Fibroblast of skin of scalp (primary cell): ENCODE measurements around the gene FAM20C. TPM values are rescaled to one million over a fixed set of nuclear protein-coding genes. Genes with fewer than 3 reads are reported as not detected.

Experiments
- DNase-seq: peaks from one replicate; pipeline ENCODE4 v3.0.0-alpha.2; 2013
- polyA plus RNA-seq, 2 experiments: library from polyadenylated mRNA; unstranded; fragments of 120-200 nt; gene quantifications; one replicate each; pipeline ENCODE4 v1.2.1, GENCODE V29; 2013; ENCODE audit not compliant: insufficient read length in 2 of 2

Gene FAM20C
- 49.5 TPM for polyA plus RNA-seq (2013, experiment 1 of 2; ENCODE audit: insufficient read length)
- polyA plus RNA-seq (2013, experiment 2 of 2; ENCODE audit: insufficient read length), result 35.0 TPM

DNA sequence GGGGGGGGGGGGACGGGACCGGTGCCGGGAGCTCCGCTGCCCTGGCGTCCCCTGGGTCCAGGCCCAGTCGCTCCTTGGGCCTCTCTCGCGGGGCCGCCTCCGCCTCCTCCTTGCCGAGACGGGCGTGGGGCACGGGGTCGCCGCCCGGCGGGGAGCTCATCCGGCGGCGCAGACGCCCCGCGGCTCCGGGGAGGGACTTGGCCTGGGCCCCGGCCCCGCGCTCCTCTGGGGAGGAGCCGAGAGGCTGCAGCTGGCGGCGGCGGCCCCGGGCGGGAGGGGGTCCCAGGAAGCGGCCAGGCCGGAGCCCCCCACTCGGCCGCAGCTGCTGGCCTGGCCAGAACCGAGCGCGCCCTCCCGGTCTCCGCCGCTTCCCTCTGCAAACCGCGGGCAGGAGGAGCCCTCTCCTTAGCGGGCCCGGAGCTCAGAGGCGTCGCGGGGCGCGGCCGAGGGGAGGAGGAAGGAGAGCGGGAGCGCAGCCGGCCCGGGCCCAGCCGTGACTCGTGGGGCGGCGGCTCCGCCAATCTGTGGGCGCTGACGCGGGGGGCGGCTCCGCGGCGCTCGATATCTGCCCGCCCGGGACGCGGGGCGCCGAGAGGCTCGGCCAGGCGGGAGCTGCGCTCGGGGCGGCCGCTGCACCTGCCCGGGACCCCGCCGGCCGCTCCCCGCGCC is at the start of gene FAM20C:
FAM20C (plus strand) TSS at position 591 of the 669 bp plus-strand sequence. CDS start 629 bp downstream, outside the sequence.
- peak; percentile 80 for DNase-seq

GRCh38 chr7:143145-143751 is 49.1 kb upstream of the FAM20C start:
- no peak for DNase-seq

- DNase-seq, result no peak
Measured at GRCh38 chr7:143811-144453, 48.4 kb upstream of the FAM20C start.

- no peak for DNase-seq
Measured at GRCh38 chr7:144454-144826, 47.9 kb upstream of the FAM20C start.

- no peak for DNase-seq
Measured at GRCh38 chr7:145863-146262, 46.5 kb upstream of the FAM20C start.

- DNase-seq, result no peak
Measured at GRCh38 chr7:148543-148931, 43.8 kb upstream of the FAM20C start.

DNA sequence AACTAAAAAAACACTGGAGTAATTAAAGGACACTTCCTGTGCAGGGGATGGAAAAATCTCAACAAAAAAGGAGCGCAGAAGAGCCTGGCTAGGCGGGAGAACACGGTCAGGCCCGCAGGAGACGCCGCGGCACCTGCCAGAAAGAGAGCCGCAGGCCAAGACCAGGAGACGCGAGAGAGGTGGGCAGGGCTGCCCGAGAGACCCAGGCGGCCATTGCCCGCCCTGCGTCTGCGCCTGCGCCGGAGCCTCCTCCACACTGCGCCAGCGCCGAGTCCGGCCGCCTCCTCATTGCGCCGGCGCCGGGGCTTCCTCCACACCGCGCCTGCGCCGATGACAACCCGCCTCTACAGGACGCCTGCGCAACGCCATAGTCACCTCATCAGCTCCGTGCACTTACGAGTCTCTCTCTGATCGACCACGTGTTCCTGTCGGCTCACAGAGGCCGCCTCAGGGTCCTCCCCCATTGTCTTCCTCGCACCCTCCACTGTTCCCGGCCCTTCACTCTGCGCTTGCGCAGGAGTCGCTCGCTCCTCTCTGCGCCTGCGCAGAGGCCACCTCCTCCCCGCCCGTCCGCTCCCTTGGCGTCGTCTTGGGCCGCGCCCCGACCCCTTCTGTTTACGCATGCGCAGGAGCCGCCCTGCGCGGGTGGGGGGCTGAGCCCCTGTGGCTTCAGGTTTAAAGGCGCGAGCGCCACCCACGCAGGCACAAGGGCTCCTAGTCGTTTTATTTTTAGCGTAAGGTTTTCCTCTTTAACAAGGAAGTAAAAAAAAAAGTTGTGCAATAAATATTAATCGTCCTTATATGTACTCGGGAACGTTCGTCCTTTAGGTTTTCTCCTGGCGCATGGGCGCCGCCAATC is 43.2 kb upstream of the FAM20C start:
- DNase-seq, result peak; percentile 100

DNA sequence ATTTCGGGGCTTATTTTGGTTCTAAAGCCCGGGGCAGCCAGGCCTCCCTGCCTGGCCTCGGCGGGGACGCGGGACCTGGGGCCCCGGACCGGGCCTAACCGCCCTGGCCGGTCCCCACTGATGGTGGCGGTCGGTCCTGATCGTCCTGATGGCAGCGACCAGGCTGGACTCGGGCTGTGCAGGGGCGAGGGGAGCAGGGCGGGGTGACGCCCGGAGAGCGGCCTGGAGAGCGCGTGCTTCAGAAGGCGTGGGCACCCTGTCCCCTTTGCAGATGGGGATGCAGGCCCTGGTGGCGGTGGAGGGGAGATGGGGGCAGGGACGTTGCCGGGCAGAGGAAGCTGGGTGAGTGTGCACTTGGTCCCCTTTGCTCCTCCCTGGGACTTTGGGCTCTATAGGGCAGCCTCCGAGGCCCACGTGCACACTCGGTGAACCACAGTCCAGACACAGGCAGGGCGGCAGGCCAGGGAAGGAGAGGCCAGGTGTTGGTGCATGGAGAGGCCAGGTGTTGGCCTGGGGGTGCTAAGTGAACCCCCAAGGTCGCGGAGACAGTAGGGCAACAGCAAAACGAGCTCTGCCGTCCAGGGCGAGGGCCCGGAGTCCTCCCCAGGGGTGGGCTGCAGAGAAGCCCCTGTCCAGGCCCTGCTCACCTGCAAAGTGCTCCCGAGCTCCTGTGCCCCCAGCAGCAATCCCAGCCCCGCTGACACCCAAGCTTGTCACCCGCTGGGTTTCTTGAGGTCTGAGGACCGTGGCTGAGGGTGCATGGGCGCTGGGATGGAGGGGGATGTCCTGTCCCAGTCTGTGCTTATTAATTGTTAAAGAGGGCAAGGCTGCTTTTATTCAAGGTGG is 42.4 kb upstream of the FAM20C start:
- DNase-seq, result peak; percentile 23

GRCh38 chr7:150811-151221 is 41.6 kb upstream of the FAM20C start:
- DNase-seq, result no peak

DNA sequence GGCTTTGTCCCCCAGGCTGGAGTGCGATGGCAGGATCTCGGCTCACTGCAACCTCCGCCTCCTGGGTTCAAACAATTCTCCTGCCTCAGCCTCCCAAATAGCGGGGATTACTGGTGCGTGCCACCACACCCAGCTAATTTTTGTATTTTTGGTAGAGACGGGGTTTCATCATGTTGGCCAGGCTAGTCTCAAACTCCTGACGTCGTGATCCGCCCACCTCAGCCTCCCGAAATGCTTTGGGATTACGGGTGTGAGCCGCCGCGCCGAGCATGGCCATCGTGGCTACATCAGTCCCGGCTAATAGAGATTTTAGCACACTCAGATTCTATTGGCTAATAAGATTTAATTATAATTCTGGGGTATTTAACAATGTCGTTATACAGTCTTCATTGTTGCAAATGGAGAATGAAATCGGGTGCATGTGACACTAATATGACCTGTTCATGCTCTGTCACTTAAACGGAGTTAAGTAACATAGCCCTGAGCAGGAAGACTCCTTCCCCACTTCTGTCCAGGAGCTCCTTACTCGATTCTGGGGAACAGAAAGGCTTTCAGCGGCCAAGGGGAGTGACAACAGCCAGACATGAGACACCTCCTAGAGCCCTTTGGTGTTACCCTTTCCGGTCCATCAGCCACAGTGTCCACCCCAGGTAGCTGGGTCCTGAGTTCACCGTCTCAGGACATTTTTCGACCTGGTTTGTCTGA is 40.9 kb upstream of the FAM20C start:
- no peak for DNase-seq

GRCh38 chr7:152702-153391 is 39.5 kb upstream of the FAM20C start:
- no peak for DNase-seq

DNA sequence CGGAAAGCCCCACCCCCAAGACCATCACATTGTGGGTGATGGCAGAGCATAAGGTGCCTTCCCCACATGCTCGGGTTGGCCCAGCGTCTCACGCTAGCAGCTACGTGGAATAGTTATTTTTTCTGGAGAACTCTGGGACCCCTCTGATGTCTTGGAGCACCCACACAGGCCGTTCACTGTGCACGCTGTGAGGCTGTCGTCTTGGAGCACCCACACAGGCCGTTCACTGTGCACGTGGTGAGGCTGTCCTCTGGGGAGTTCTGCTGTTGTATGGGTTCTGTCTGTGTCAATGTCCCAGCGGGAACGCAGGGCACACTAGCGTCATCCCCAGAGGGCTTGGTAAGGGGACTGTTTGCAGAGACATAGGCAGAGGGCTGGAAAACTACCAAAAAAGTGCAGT is 38.8 kb upstream of the FAM20C start:
- DNase-seq, result no peak

DNA sequence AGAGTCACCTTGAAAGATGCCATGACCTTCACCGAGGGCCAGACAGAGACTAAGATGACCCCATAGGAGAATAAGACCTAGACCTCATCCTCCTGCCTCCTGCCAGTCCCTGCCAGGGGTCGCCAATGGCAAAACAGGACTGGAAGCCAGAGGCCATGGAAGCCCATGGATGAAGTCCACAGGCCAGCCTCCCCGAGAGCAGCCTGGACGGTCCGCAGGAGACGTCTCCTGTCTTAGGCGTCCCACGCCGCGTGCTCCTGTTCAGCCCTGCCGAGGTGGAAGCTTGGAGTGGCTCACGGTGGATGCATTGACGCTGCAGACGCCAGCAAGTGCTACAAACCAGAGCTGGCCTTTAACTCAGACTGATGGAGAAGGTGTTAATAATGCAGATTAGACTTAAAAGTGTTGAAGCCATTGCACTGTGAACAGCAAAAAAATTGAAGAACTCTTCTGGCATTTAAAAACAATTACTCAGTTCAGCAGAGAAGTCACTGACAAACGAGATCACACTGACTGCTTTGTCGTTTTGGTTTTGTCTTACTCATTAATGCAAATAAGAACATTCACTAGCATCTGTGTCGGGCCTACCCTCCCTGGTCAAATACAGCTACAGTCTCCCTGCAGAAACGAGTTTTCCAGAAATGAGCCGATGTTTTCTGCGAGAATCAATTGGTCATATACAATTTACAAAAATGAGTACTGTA is 38.1 kb upstream of the FAM20C start:
- no peak for DNase-seq

GRCh38 chr7:155469-155900 is 36.9 kb upstream of the FAM20C start:
- DNase-seq, result no peak

DNA sequence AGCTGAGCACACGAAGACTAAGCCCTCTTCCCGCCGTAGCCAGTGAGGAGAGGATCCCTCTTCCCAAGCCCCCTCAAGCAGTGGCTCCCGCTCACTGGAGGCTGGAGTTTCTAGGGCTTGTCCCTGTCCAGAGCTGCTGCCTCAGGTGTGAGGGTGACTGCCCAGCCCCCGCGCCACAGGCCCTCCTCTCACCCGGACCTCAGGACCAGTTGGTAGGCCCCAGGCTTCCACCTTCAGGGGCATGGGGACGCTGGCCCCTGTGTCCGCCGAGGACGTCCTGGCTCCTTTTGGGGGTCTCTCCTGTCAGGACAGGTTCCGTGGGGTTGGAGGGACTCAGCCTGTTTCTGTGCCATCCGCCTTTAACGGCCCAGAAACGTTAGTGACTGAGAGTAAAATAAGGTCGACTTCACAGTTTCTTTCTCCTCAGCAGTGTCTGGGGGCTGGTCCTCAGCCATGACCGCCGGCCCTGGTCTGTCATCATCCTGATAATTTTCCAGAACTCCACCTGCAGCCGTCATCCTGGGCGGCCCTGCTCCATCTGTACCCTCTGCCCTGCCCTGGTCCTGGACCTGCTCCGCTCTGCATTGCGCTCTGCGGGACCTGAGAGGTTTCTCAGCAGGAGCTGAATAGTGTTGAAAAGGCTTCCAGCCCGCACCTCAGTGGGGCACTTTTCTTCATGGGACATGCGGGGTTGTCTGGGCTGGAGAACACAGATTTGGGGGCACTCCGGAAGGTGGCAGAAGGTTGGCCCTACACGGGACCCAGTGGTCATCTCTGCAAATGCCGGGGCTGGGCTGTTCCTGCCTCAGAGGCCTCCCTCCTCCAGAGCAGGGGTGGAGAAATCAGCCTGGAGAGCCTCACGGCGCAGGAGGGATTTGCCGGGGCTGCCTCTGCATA is 36.0 kb upstream of the FAM20C start:
- no peak for DNase-seq

DNA sequence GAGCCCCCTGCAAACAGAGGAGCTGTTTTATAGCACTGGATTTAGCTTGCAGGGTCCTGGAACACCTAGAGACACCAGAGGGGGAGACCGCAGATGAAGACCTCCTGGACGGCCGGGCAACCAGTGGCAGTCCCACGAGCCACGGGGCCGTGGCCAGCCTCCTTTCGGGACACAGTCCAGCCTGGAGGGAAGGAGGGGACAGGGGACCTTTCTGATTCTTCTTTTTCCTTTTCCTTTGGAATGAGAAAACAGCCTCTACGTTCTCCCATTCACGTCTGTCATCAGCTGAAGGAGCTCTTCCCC is 35.4 kb upstream of the FAM20C start:
- no peak for DNase-seq

- DNase-seq, result no peak
Measured at GRCh38 chr7:157771-158625, 34.4 kb upstream of the FAM20C start.

DNA sequence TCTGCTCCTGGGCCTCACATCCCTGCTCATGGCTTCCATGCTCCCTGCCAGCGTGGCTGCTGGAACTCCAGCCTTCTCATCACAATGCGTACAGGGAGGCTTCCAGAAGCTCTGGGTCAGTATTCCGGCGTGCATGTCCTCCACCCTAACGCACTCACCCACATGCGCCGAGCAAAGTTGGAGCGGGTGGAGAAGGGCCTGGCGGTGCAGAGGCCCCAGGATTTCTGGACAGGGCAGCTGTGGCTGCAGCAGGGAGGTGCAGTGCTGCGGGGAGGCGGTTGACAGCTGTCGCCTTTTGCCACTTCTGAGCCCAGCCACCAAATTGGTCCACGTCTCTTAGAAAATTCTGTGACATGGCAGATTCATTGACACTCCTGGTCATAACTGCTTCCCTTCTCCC is 33.6 kb upstream of the FAM20C start:
- no peak for DNase-seq
